Smooth muscle cell of the brain vasculature (primary cell): ENCODE data around the gene TIMM50.
A peak's percentile ranks its signal among the peaks of the same experiment; 100 is the strongest.

Experiments
- DNase-seq: peaks from one replicate; pipeline ENCODE4 v3.0.0-alpha.2; 2012; ENCODE audit warnings: low read depth, low spot score

TIMM50 gene

DNA sequence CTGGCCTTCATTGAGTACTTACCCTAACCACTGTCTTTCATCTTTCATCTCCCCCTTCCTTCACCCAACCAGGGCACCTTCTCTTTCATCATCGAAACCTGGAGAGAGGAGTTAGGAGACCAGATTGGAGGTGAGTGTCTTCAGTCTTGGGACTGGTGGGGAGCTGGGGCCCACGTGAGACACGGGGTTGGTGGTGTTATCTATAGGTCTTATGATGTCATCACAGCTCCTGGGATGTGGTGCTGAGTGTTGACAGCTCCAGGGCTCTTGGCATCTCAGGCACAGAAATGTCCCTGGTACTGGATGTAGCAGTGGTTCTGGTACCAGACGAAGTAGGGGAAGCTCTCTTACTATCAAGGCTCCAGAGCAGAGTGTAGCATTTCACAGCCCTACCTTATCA lies 19.9 kb downstream of the TIMM50 start:
- no peak for DNase-seq

DNA sequence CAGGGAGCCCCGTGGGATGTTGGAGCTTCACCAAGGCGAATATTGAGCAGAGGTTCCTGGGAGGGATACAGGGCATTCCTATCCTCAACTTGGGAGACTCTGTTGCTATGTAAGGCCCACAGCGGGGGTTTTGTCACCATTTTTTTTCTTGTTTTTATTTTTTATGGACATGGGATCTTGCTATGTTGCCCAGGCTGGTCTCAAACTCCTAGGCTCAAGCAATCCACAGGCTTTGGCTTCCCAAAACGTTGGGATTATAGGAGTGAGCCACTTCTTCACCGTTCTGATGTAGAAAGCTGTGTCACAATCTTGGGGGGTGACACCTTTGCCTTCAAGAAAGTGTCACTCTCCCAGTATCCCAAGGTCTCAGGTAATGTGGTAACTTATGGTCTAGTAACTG lies 20.7 kb downstream of the TIMM50 start:
- DNase-seq, result no peak

DNA sequence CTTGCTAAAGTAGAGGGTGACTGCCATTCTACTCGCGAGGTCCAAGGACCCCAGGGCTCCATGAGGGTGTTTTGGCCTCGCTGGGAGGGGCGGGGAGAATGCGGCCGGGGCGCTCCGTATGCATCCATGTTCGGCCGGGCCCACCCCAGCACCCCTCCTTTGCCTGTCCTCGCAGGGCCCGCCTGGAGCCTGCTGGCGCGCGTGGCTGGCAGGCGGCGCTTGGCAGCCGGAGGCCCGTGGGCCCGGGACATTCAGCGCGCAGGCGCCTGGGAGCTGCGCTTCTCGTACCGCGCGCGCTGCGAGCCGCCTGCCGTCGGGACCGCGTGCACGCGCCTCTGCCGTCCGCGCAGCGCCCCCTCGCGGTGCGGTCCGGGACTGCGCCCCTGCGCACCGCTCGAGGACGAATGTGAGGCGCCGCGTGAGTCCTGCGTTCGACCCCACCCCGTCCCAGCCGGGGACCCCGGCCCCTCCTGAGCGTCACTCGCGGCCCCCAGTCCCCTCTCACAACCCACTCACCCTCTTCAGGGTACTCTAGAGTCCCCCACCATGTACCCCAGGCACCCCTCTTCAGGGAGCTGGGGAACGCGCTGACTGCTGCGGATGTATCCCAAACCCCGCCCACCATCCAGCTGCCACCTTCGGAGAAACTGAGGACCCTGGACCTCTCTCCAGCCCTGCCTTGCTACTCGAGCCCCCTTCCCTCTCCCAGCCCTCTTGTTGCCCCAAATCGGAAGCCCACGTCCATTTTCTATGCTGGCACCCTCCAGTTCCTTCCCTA lies 22.2 kb downstream of the TIMM50 start:
- DNase-seq, result no peak

DNA sequence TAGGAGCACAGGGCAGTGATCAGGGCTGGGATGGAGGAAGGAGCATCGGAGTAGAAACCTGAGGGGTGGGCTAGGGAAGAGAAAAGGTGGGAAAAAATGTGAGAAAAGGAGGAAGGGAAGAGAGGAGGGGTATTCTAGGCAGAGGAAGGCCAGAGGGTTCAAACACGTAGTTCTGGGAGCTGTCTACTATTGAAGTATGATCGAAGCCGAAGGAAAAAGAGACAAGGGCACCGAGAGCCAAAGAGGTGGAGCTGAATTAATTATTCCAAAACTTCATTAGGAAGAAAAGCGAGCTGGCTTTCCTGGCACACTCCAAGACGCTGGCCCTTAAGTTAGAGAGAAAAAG lies 25.9 kb downstream of the TIMM50 start:
- no peak for DNase-seq

DNA sequence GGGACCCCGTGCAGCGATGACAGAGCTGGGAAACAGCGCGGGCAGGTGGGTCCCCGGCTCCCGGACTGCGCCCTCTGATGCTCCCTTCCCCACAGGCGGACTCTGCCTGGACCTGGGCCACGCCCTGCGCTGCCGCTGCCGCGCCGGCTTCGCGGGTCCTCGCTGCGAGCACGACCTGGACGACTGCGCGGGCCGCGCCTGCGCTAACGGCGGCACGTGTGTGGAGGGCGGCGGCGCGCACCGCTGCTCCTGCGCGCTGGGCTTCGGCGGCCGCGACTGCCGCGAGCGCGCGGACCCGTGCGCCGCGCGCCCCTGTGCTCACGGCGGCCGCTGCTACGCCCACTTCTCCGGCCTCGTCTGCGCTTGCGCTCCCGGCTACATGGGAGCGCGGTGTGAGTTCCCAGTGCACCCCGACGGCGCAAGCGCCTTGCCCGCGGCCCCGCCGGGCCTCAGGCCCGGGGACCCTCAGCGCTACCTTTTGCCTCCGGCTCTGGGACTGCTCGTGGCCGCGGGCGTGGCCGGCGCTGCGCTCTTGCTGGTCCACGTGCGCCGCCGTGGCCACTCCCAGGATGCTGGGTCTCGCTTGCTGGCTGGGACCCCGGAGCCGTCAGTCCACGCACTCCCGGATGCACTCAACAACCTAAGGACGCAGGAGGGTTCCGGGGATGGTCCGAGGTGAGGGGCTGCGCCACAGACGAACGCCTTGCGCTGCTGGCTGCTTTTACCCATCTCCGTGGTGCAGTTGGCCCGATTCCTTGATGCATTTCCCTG lies 26.5 kb downstream of the TIMM50 start:
- no peak for DNase-seq

DNA sequence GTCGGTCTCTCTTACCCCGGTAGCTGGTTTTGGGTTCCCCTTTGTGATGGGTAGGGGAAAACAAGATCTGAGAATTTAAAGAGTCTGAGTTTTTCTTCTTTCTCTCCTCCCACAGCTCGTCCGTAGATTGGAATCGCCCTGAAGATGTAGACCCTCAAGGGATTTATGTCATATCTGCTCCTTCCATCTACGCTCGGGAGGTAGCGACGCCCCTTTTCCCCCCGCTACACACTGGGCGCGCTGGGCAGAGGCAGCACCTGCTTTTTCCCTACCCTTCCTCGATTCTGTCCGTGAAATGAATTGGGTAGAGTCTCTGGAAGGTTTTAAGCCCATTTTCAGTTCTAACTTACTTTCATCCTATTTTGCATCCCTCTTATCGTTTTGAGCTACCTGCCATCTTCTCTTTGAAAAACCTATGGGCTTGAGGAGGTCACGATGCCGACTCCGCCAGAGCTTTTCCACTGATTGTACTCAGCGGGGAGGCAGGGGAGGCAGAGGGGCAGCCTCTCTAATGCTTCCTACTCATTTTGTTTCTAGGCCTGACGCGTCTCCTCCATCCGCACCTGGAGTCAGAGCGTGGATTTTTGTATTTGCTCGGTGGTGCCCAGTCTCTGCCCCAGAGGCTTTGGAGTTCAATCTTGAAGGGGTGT lies 27.2 kb downstream of the TIMM50 start:
- no peak for DNase-seq

DNA sequence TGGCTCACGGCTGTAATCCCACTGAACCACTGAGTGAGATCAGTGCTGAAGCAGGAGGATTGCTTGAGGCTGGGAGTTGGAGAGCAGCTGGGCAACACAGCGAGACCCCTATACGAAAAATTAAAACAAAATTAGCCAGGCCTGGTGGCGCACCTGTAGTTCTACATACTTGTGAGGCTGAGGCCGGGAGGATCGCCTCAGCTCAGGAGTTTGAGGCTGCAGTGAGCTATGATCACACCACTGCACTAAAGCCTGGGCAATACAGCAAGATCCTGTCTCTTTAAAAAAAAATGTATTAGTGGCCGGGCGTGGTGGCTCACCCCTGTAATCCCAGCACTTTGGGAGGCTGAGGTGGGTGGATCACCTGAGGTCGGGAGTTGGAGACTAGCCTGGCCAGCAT lies 28.0 kb downstream of the TIMM50 start:
- no peak for DNase-seq

DNA sequence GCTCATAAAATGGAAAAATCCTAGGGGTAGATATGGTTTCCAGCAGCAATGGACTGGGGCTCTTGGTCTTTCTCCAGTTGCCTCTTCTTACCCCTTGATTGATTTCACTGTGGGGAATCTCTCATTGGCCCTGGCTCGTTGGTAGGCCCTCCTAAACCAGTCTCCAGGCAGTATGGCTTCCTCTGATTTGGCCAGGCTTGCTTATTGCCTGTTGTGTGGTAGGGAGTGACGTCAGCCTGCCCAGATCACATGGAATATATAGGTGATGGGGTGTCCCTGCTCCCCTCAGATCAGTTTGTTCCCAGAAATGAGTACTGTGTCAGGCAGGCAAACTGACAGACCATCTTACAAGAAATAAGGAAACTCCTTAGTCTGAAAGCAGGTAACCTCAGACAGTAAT lies 28.6 kb downstream of the TIMM50 start:
- DNase-seq, result no peak

DNA sequence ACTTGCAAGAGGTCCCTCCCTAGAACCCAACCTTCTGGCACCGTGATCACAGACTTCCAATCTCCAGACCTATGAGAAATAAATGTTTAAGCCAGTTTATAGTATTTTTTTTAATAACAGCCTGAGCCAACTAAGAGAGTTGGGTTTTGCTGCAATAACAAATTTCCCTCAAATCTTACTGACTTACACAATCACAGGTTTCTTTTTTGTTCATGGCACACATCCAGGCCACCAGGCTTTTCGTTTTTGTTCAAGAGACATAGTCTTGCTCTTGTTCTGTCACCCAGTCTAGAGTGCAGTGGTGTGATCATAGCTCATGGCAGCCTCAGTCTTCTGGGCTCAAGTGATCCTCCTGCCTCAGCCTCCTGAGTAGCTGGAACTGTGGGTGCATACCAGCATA lies 32.4 kb downstream of the TIMM50 start:
- no peak for DNase-seq

DNA sequence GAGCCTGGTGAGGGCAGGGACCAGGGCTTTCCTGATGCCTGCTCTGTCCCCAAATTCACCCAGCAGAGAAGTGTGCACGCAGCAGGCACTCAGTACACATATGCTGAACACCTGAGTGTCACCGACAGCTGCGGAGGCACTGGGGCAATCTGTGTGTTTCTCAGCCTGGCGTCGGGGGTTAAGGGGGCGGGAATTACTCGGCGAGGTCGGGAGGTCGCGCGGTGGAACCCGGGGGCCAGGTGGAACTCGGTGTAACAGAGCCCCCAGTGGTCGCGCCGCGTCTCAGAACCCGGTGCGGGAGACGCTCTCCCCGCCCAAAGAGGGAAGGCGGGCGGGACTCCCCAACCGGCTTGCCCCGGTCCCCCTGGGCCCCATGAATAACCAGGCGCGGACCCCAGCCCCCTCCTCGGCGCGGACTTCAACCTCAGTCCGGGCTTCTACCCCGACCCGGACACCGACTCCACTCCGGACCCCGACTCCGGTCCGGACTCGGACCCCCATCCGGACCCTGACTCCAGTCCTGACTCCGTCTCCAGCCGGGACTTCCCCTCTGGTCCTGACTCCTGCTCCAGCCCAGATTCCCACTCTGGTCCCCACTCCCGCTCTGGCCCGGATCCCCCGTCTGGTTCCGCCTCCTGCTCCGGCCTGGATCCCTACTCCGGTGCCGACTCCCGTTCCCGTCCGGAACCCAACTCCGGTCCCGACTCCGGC lies 34.4 kb downstream of the TIMM50 start, which contains the start of gene SELENOV:
Gene SELENOV, plus strand, starts transcription at position 300 of the 711 bp plus-strand sequence. Its CDS starts 74 bp downstream, at position 374.
- no peak for DNase-seq

DNA sequence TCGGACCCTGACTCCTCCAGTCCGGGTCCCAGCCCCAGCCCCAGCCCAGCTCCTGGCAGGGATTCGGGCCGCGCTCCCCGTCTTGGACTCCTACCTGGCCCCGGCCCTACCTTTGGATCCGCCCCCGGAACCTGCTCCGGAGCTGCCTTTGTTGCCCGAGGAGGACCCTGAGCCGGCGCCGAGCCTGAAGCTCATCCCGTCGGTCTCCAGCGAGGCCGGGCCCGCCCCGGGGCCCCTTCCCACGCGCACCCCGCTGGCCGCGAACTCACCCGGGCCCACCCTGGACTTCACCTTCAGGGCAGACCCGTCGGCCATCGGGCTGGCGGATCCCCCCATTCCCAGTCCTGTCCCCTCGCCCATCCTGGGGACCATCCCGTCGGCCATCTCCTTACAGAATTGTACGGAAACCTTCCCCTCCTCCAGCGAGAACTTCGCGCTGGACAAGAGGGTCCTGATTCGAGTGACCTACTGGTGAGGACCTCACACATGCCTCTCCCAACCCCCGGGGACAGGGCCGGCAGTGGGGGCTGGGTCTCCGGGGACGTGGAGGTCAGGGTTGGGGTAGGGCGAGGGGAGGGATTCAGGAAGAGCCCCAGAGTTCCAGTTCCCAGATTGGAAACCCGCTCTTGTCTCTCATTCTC lies 35.0 kb downstream of the TIMM50 start:
- DNase-seq, result no peak

DNA sequence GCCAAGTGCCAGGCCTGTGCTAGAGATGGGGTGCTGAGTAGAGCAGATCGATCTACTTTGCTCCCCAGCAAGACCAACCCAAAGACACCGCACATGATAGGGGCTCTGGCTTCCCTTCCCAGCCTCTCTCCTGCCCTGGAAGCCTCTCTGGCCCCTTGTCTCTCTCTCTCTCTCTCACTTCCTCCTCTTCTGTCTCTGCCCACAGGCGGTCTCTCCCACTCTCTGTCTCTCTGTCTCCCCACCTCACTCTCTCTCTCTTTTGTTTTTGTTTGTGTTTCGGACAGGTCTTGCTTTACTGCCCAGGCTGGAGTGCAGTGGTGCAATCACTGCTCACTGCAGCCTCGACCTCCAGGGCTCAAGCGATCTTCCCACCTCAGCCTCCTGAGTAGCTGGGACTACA lies 35.6 kb downstream of the TIMM50 start:
- no peak for DNase-seq

DNA sequence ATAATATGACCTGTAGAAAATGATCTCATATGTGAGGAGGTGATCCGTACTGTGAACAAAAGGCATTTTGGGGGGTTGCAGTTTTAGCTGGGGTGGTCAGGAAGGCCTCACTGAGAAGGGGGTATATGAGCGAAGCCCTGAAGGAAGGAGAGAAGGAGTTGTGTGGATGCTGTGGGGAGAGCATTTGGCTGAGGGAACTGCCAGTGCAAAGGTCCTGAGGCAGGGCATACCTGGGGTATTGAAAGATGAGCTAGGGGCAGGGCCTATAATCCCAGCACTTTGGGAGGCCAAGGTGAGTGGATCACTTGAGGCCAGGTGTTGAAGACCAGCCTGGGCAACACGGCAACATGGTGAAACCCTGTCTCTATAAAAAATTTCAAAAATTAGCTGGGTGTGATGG lies 36.8 kb downstream of the TIMM50 start:
- no peak for DNase-seq

DNA sequence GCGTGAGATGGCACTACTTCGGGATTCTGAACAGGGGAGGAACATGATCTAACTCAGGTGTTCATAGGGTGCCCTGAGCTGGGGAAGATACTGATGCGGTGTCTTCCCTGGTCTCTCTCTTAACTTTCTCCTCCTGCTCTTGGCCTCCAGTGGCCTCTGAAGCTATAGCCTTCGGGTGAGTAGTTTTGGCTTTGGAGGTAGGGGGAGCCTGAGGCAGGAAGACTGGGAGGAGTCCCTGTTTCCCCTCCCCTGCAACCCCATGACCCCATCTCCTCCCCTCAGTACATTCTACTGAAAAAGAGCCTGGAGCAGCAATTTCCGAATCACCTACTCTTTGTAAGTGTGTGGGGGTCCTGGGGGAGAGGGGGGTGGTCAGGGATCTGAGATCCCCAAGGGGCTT lies 37.8 kb downstream of the TIMM50 start:
- no peak for DNase-seq

DNA sequence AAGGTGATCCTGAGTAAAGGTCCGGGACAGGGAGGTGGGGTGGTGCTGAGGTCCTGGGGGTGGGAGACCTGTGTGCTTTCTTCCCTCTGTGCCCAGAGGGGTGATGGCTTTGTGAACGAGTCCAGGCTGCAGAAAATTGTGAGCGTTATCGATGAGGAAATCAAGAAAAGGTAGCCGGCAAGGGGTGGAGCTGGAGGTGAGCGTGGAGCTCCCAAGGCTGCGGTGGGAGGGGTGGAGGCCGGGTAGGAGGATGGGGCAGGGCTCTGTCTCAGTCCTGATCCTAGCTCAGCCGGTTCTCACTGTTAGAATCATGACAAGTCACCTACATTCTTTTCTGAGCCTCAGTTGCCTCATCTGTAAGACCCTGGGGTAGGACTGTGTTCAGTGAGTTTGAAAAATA lies 38.3 kb downstream of the TIMM50 start:
- no peak for DNase-seq

DNA sequence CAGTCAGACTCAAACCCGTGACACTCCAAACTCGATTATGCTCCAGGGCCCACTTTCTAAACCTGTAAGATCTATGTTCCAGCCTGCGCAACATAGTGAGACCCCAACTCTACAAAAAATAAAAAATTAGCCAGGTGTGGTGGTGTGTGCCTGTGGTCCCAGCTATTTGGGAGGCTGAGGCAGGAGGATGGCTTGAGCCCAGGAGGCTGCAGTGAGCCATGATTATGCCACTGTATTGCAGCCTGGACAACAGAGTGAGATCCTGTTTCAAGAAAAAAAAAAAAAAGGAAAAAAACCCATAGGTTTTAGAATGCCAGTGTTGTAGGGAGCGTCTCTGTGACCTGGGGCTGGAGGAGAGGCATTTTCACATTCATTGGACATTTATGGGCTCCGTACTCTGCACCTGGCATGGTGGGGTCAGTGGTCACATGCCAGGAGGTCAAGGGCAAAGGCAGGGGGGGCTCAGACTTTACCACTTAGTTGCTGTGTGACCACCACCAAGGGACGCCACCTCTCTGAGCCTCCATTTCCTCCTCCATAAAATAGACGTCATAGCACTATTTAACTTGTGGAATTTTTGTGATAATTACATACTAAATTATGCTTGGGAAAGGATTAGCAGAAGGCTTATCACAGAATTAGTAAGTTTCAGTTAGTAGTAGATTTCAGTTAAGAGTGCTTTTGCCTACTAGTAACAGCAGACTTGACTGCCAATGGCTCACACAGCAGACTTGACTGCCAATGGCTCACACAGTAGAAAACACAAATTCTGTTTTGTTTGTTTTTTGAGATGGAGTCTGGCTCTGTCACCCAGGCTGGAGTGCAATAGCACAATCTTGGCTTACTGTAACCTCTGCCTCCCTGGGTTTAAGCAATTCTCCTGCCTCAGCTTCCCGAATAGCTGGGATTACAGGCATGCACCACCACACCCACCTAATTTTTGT lies 40.2 kb downstream of the TIMM50 start:
- DNase-seq, result no peak

DNA sequence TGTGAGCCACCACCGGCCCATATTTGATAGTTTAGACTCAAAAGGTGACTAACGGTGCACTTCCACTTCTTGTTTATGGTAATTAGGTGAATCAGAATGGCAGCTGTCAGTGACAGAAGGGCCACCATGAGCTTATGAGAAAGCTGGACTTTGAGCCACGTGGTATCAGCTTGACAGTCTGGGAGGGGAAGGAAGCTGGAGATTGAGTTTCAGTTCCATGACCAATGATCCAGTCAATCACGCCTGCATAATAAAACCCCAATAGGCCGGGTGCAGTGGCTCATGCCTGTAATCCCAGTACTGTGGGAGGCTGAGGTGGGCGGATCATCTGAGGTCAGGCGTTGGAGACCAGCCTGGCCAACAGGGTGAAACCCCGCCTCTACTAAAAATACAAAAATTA lies 43.9 kb downstream of the TIMM50 start:
- DNase-seq, result no peak

DNA sequence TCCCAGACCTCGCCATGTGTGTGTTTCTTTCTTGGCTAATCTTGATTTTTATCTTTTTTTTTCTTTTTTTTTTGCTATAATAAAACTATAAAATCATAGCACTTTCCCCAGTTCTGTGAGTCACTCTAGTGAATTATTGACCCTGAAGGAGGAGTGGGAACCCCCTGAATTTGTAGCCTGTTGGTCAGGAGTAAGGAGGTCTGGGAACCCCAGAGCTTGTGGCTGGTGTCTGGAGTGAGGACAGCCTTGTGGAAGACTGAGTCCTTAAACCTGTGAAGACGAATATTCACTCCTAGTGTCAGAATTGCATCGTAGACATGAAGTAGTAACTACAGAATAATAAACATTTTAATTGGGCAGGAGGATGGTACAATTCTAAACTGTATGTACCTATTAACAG lies 44.6 kb downstream of the TIMM50 start:
- DNase-seq, result no peak

DNA sequence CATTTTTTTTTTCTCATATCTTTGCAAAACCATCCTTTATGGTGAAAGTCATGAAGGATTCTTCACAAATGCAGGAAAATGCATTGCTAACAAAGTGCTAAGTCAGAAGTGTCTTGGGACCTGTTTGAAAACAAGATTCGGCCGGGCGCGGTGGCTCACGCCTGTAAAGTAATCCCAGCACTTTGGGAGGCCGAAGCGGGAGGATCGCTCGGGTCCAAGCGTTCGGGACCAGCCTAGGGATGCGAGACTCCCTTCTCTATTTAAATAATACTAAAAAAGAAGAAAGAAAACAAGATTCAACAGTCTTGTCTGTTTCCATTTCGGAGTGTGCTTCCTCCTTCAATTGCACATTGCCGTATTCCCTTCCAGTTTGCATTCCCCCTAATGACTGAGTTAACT lies 51.2 kb downstream of the TIMM50 start:
- DNase-seq, result no peak

DNA sequence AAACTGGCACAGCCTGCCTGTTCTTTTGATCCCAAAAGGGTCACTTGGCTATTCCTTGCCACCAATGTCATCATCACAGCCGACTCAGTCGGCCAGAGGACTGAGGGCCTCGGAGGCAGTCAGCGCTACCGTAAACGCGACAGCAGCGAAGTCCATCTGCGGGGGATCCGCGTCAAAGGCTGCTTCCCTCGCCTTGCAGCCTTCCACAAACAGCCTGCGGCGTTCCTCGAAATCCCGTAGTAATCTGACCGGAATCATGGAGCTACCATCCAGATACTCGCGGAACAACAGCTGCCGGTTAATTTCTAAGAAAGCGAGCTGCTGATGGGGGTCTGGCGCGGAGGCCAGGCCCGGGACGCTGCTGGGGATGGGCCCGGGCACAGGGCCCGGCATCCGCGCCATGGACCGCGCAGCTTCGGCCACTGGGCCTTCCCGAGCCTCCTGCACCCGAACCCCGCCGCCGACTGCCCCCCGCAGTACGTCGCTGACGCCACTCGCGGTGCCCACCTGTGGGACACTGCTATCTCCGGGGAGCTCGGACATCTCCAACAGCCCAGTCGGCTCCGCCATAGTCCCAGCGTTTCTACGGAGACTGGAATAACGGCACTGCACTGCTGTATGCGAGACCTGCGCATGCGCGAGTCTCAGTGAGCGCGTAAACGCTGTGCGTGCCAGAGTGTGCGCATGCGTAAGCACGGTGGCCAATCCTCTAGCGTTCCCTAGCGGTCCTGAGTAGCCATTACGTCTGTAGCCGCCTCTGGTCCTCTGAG lies 51.8 kb downstream of the TIMM50 start, which contains the start of gene EID2B:
Gene EID2B, minus strand, starts transcription at position 620 of the 770 bp plus-strand sequence. Its CDS starts 50 bp downstream, at position 570.
- DNase-seq, result peak; percentile 88
